DMS53 treated with DMSO at 0.1 percent for 48 hours (cell line): ENCODE measurements around the gene CHFR.
"Not testable (repeated sequence)": the region's sequence is repeated elsewhere in the genome, so short reads cannot be mapped to it uniquely, and the experiment has no call there.

Experiments used
- DNase-seq: peaks from one replicate; lab custom pipeline; 2025; ENCODE audit not compliant: unreplicated experiment; lab: John Stamatoyannopoulos, UW

The CHFR gene

DNA sequence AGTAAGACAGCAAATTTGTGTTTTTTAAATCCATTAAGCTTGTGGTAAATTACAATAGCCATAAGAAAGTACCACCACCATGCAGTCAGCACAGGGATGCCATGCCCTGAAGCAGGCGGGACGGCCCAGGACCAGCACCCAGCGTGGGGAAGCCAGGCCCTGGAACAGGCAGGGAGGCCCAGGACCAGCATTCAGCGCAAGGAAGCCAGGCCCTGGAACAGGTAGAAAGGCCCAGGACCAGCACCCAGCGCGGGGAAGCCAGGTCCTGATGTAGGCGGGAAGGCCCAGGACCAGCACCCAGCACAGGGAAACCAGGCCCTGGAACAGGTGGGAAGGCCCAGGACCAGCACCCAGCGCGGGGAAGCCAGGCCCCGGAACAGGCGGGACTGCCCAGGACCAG lies 13.2 kb downstream of the CHFR start:
- DNase-seq = no peak

DNA sequence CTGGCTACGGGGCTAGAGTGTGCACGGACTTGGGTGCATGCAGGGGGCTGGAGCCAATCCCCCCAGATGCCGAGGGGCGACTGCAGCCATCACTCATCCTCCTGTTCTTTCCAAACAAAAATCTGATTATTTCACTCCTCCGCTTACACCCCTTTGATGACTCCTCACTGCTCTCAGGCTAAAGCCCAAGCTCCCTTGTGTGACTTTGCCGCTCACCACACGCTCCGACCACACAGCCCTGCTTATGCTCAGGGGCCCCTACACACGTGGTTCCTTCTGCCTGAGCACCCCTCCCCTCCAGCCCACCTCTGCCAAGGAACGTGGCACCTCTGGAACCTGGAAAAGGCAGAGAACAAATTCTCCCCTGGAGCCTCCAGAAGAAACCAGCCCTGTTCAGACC lies 13.7 kb downstream of the CHFR start:
- DNase-seq = no peak

DNA sequence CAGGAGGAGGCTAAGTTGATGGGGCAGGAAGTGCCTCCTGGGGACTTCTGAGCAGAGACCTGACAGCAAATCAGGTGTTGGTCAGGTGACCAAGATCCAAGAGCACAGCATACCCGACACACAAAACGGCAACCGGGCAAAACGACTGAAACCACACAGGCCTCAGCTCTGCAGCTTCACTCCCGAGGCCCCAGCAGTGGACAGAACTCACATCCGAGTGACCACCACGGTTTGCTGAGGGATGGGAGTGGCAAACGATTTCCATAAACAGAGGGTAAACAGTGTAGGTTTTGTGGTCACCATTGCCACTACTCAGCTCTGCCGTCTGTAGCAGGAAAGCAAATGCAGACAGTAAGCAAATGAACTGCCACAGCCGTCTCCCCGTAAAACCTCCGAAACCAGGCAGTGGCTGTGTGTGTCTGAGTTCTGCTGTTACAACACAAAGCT lies 14.4 kb downstream of the CHFR start:
- no peak for DNase-seq

DNA sequence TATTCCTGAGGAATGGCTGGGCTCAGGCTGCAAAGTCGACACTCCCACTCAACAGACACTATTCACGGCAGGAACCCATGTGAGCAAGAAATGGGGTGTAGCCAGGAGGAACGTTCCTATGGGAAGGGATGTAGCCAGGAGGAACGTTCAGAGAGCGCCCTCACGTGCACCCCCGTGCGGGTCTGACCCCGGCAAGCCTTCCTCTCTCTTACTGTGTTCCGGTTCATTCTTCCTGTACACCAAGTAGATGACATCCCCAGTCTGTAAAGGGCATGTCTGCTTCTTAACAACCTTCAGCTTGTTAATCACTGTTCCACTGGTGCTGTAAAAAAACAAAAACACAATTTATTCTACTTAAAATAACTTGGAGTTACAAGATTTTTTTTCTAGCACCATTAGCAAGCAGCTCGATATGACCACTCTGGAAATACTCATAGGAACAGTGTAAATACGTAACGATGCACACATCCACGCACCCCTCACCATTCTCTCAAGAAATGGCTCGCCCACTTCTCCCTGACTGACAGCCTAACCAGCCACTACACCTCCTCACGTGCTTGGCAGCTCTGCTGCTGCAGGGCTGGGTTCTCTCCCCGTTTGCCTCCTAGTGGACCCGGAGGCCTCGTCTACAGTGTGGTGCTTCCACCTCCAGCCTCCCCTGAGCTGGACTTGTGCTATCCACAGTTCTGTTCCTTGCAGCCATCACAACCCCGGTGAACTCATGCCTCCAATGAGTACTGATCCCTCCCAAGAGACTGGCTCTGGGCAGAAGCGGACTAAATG lies 15.1 kb downstream of the CHFR start:
- DNase-seq = no peak

DNA sequence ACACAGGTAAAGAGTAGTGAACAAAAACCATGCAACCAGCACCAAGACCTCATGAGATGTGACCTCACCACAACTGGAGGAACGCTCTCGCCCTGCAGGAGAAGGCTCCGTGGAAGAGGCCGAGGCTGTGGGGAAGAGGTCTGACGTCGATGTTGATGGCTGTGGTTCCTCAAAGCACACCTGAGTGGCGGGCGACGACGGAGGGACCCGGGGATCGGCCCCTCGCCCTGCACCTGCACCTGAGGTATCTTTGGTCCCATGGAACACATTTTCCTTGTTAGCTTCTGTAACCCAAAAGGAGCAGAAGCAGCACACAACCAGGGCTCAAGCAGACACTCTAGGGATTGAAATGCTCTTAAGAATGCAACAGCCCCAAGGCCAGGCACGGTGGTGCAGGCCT lies 17.9 kb downstream of the CHFR start:
- DNase-seq = no peak

DNA sequence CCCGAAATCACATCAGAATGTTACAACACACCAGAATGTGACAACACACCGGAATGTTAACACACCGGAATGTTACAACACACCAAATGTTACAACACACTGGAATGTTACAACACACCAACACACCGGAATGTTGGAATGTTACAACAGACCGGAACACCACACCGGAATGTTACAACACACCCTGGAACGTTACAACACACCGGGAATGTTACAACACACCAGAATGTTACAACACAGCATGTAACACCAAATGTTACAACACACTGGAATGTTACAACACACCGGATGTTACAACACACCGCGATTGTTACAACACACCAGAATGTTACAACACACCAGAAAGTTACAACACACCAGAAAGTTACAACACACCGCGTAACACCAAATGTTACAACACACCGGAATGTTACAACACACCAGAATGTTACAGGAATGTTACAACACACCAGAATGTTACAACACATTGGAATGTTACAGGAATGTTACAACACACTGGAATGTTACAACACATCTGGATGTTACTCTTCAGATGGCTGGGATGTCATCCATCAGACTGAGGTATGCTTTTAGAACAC lies 21.1 kb downstream of the CHFR start:
- no peak for DNase-seq

DNA sequence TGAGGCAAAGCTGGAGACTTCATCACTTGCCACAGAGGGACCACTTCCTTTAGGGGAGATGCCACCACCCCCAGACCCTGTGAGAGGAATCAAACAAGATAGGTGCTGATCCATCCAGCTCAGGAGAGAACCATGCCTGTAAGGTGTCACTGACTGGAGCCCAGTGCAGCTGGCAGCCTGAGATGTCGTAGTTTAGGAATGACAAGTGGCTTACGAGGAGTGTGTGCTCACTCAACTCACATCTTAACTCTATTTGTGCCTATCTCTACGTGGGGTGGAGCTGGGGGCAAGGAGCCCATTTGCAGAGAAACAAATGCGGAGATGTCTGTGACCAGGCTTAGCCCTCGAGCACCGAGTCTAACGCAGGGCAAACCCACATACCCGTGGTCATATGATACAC lies 25.8 kb downstream of the CHFR start:
- no peak for DNase-seq

DNA sequence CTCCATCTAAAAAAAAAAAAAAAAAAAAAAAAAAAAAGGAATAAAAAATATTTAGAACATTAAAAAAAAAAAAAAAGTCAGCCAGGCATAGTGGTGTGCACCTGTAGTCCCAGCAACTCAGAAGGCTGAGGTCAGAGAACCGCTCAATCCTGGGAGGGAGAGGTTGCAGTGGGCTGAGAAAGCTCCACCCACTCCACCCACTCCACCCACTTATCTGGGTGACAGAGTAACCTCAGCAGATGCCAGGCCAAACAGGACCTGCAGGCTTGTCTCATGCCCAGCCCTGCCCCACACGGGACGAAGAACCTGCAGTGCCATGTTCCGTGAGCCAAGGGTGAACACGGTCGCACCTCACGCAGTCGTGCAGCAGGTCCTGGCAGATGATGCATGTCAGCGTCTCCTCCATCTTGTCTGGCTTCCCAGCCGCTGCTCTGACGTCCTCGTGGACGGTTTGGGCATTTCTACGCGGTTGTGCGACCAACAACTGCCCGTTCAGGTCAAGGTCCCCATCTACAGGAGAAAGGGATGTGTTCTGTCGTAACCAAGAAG lies 28.6 kb downstream of the CHFR start:
- DNase-seq = no peak

DNA sequence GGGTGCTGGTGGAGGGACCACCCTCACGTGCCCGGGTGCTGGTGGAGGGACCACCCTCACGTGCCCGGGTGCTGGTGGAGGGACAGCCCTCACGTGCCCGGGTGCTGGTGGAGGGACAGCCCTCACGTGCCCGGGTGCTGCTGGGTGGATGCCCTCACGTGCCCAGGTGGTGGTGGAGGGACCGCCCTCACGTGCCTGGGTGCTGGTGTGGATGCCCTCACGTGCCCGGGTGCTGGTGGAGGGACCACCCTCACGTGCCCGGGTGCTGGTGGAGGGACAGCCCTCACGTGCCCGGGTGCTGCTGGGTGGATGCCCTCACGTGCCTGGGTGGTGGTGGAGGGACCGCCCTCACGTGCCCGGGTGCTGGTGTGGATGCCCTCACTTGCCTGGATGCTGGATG lies 30.4 kb downstream of the CHFR start:
- DNase-seq = not testable (repeated sequence)

DNA sequence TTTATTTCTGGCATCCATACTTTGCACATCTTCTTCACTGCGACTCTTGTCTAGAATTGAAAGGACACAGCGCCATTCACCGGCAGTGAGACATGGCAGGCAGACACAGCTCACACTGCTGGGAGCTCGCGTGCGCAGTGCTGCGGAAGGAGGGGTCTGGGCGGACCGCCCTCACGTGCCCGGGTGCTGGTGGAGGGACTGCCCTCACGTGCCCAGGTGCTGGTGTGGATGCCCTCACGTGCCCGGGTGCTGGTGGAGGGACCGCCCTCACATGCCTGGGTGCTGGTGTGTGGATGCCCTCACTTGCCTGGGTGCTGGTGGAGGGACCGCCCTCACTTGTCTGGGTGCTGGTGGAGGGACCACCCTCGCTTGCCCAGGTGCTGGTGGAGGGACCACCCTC lies 30.8 kb downstream of the CHFR start:
- DNase-seq = no peak

DNA sequence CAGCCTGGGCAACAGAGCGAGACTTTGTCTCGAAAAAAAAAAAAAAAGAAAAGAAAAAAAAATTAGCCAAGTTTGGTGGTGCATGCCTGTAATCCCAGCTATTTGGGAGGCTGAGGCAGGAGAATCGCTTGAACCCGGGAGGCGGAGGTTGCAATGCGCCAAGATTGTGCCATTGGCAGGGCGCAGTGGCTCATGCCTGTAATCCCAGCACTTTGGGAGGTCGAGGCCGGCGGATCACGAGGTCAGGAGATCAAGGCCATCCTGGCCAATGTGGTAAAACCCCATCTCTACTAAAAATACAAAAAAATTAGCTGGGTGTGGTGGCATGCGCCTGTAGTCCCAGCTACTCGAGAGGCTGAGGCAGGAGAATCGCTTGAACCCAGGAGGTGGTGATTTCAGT lies 32.2 kb downstream of the CHFR start:
- DNase-seq = not testable (repeated sequence)

DNA sequence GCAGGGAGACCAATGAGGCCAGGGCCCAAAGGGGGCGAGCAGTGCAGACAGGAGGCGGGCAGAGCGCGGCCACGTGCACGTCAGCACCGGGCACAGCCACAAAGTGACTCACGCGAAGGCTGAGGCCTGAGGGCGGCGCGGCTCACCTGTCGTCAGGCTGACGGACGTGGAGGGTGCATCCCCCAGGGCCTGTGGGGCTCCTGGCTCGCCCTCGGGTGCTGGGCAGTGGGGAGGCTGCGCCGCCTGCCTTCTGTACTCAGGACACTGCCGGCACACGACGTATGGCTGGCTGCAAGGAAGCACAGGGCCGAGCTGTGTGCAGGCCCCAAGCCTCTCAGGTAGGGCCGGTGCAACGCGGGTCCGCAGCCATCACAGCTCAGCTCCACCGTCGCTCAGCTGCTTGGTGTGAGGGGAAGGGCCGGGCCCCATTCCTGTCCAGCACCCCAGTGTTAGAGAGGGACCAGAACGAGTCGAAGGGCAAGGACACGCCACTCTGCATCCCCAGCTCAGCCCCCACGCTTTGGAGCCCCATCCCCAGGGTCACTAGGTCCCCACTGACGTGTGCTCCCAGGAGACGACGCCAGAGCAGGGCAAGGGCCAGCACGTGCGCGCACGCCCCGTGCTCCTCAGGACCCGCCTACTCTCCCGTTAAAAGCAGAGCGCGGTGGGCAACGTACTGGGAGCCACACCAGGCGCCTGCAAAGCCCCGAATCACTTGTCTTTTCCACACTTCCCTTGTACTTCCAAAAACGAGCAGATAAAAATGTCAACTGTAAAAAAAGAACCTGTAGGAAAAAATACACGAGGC lies 33.9 kb downstream of the CHFR start:
- DNase-seq = no peak

DNA sequence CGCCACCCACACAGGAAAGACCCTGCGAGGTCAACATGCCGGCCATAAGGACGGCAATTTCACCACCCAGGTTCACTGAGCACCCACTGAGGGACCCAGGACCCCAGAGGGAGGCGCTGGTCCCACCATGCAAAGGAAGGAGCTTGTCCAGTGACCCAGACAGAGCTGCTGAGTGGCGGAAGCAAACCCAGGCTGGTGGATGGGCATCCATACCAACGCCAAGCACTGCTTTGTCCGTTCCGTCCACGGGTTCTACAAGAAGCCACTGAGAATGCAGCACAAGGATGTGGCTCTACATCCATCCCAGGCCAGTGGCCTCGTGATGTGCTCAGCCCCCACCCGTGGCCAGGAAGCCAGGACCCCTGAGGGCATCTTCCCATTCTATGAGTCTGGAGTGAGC lies 34.9 kb downstream of the CHFR start:
- DNase-seq = no peak

DNA sequence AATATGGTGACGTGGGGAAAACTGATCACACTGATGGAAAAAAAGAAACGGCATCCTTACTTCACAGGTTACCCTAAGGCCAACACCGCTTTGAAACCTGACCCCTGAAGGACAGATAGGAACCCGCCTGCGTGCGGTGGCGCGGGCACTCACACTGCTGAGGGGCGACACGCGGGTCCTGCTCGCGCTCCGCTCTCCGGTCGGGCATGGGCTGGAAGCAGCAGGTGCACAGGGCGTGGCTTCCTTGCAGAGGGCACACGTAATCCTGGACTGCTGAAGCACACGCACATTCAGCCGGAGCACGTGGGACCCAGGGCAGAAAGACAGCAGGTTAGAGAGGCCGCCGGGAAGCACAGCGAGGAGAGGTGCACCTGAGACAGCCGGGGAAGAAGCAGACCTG lies 35.9 kb downstream of the CHFR start:
- DNase-seq = no peak

DNA sequence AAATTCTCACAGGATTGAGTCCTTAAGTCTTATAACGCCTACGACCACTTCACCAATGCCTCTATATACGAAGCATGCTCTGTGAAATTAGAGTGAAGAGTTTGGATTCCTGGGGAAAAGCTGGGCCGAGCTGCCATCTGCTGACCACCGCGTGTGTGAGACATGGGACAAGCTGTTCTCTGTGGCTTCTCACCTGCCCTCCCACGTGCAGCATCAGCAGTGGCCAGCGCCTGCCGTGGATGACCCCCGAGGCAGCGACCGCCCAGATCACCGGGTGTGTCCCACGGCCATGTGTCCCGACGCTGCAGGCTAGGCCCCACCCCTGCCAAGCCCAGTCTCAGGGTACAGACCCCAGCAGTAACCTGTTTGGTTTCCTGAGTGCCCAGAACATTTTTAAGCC lies 37.1 kb downstream of the CHFR start:
- no peak for DNase-seq

DNA sequence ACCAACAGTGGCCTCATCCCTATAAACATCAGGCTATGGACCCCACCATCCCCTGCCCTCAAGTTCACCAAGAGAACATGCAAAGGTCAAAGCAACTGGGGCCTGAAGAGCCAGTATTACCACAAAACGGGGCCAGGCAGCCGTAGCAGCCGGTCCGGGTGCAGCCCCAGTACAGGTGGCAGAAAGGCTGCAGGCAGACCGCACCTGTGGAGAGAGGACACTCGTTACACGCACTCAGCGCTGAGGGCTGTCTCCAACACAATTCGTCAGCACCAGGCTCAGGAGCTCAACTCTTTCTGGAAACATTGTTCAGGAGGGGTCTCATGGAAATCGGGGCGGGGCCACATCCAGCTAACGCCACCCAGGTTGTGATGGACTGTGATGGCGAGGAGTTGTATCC lies 38.9 kb downstream of the CHFR start:
- DNase-seq = no peak

DNA sequence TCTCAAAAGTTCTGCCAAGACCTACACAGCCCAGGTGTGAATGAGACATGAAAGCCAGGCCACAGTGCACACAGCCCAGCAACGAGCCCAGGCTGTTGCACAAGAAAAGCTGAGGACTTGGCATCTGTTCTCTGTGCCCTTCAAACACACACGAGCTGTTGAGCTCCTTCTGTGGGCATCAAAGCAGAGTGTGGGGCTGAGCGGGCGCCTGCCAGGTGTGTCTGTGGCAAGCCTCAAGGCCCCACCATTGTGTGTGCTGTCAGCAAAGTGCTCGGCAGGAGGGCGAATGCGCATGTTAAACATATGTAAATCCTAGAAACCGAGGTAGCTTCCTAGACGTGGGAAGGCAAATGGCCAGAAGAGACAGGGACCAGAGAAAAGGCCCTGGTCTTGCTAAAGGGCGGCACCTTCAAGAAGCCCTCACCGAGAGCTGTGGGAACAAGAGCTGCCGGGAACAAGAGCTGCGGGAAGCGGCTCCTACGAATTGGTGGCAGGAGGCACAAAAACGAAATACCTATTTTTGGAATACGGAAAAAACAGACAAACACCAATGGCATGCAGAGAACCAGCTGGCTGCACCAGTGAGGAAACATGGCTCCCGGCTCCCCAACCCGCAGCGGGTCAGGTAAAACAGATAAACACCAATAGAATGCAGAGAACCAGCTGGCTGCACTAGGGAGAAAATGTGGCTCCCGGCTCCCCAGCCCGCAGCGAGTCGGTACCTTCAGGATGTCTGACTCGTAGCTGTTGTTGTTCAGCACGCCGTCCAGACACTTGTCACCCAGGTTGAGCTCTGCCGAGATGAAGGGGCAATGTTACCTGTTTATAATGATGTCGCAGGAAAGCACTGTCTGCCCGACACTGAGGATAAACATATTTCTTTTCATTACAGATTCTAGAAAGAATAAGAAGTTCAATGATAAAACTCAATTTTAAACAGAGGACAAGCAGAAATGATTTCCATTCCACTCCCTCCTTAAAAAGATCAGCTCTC lies 39.7 kb downstream of the CHFR start:
- DNase-seq = no peak

DNA sequence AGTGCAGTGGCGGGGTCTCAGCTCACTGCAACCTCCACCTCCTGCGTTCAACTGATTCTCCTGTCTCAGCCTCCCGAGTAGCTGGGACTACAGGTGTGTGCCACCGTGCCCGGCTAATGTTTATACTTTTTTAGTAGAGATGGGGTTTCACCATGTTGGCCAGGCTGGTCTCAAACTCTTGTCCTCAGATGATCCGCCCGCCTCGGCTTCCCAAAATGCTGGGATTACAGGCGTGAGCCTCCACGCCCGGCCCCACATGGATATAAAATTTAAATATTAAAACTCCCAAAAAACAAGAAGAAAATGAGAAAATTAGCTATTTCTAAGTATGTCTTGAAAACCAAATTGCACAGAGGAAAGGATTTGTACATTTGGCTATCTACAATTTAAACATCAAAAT lies 42.7 kb downstream of the CHFR start:
- not testable (repeated sequence) for DNase-seq

DNA sequence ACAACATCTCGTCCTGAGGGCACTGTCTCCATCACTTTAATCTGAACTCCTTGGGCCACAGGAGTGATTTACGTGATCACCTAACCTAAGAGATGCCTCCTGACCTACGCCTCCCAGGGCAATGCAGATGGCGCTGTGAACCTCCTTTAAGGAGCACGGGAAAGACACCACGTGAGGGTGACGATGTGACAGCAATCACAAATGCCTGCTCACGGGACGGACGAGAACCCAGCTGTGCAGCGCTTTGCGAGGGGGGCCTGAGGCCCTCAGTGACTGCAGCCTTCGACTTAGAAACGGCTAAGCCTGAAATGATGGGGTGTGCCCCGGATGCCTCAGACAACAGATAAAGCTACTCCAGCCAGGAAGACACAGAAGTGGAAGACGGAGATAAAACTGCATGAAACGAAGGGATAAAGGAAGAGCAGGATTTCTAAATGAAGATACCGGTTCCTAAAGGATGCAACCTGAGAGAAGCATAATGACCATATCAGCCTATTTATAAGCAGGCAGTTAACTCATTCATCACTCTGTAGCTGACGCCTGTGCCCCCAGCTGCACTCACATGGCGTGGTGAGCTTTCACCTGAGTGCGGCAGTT lies 44.9 kb downstream of the CHFR start:
- DNase-seq = no peak

DNA sequence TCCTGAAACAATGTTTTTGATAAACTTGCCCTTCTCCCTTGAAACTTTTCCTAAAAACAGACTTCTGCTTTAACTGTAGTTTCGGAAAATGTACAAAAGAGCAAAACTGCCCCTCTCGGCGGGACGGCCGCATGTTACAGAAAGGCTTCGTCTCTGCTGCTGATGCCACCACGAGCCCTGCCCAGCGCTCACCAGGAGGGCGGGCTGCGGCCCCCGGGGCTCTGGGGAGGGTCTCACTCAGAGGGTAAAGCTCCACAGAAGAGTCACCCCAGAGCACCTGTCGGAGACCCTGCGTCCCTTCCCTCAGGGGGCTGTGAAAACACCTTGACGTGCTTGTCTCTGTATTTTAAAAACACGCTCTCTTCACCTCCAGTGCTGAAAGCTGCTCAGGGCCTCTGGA lies 46.3 kb downstream of the CHFR start:
- DNase-seq = no peak
